T-cell (primary cell): ENCODE measurements around the gene GID8. TPM values are rescaled to one million over a fixed set of nuclear protein-coding genes. Genes with fewer than 3 reads are reported as not detected.
A peak's percentile ranks its signal among the peaks of the same experiment; 100 is the strongest.

Experiments used
- ATAC-seq, 4 experiments: fragments of 200-7000 bp in 3 of 4; fragments of 150-1000 bp in 1 of 4; cut with Tn5 transposase; replicated peaks in 1 of 4; 1 replicate in 3 of 4; 2 replicates in 1 of 4; pipeline ENCODE4 v1.10.0; 2021; ENCODE audit warnings: moderate library complexity in 3 of 4, mild to moderate bottlenecking in 2 of 4, moderate number of reproducible peaks in 1 of 4
- CTCF ChIA-PET, 2 donors: fragments of 300-600 bp; sonication (Branson Sonifier 250); formaldehyde crosslinking; loops; one replicate each; lab custom pipeline; 2022; ENCODE audit warnings: antibody characterized with exemption in 2 of 2; lab: Charles Lee
- POLR2A ChIA-PET, 2 donors: fragments of 300-600 bp; sonication (Branson Sonifier 250); formaldehyde crosslinking; loops; one replicate each; lab custom pipeline; 2022; ENCODE audit warnings: antibody characterized with exemption in 2 of 2; lab: Charles Lee
- DNase-seq, 35 experiments: peaks; one replicate each; pipeline versions ENCODE4 v3.0.0 to v3.0.0-alpha.2; 2013 to 2023
- H3K27ac ChIP-seq: one replicate; pipeline ENCODE4 v1.5.1; 2013; ENCODE audit warnings: low read length
- H3K27me3 ChIP-seq, 2 experiments: replicated peaks in 1 of 2; 1 replicate in 1 of 2; 2 replicates in 1 of 2; pipeline versions ENCODE4 v1.6.1 to v1.7.0; 2013; ENCODE audit warnings: low read length in 1 of 2, mixed read lengths in 1 of 2; ENCODE audit not compliant: control insufficient read depth in 2 of 2, insufficient read depth in 2 of 2; ENCODE audit errors: extremely low read depth in 1 of 2
- H3K36me3 ChIP-seq, 2 donors: 1 replicate in 1 of 2; 2 replicates in 1 of 2; pipeline versions ENCODE4 v1.6.1 to v1.7.0; 2013; ENCODE audit warnings: low read length in 1 of 2; ENCODE audit not compliant: control insufficient read depth in 2 of 2, insufficient read depth in 1 of 2; ENCODE audit errors: extremely low read depth in 1 of 2
- H3K4me1 ChIP-seq, 2 experiments: 1 replicate in 1 of 2; 2 replicates in 1 of 2; pipeline versions ENCODE4 v1.6.1 to v1.7.0; 2013; ENCODE audit warnings: low read length in 2 of 2, mixed read lengths in 1 of 2; ENCODE audit not compliant: insufficient read depth in 2 of 2, control insufficient read depth in 1 of 2; ENCODE audit errors: extremely low read depth in 1 of 2
- H3K4me3 ChIP-seq, 2 donors: 1 replicate in 1 of 2; 2 replicates in 1 of 2; pipeline versions ENCODE4 v1.5.1 to v1.7.0; 2013; ENCODE audit warnings: mild to moderate bottlenecking in 2 of 2, low read length in 1 of 2, moderate library complexity in 1 of 2; ENCODE audit not compliant: control insufficient read depth in 1 of 2; ENCODE audit errors: extremely low read depth in 1 of 2
- H3K9me3 ChIP-seq: 2 replicates; pipeline ENCODE4 v1.7.0; 2013
- H3K27ac Mint-ChIP-seq, 2 donors: one replicate each; pipeline ENCODE4 v1.8.0; 2020 to 2021; ENCODE audit warnings: mild to moderate bottlenecking in 2 of 2, mixed read lengths in 2 of 2
- H3K27me3 Mint-ChIP-seq, 2 donors: one replicate each; pipeline ENCODE4 v1.8.0; 2021 to 2022; ENCODE audit warnings: mixed read lengths in 2 of 2
- H3K36me3 Mint-ChIP-seq: one replicate; pipeline ENCODE4 v1.8.0; 2021; ENCODE audit warnings: mixed read lengths
- H3K4me1 Mint-ChIP-seq, 3 donors: one replicate each; pipeline ENCODE4 v1.8.0; 2020 to 2022; ENCODE audit warnings: mixed read lengths in 3 of 3, mild to moderate bottlenecking in 1 of 3
- H3K4me3 Mint-ChIP-seq, 3 donors: one replicate each; pipeline ENCODE4 v1.8.0; 2020 to 2022; ENCODE audit warnings: mild to moderate bottlenecking in 3 of 3, mixed read lengths in 3 of 3, moderate library complexity in 3 of 3
- H3K9me3 Mint-ChIP-seq, 3 donors: one replicate each; pipeline ENCODE4 v1.8.0; 2020 to 2022; ENCODE audit warnings: mixed read lengths in 3 of 3
- WGBS: methylation state at CpG from one replicate; pipeline ENCODE4 v1.1.5; 2013; ENCODE audit warnings: missing lambda C conversion rate; ENCODE audit not compliant: insufficient coverage; 5-methylcytosine and 5-hydroxymethylcytosine counted together
- total RNA-seq, 35 experiments: library from RNA in 6 of 35; stranded (reverse) in 6 of 35; fragments of 120-200 nt in 1 of 35; gene quantifications; one replicate each; pipeline versions ENCODE4 v1.2.1 to v1.2.4 and lab custom pipeline; 2013 to 2026

GID8 gene
- total RNA-seq, 5 donors from 2014 or later (not counting 1 experiment from before 2014, with no cell fraction given), result 33.1 to 43.4 (median 41.2) TPM

DNA sequence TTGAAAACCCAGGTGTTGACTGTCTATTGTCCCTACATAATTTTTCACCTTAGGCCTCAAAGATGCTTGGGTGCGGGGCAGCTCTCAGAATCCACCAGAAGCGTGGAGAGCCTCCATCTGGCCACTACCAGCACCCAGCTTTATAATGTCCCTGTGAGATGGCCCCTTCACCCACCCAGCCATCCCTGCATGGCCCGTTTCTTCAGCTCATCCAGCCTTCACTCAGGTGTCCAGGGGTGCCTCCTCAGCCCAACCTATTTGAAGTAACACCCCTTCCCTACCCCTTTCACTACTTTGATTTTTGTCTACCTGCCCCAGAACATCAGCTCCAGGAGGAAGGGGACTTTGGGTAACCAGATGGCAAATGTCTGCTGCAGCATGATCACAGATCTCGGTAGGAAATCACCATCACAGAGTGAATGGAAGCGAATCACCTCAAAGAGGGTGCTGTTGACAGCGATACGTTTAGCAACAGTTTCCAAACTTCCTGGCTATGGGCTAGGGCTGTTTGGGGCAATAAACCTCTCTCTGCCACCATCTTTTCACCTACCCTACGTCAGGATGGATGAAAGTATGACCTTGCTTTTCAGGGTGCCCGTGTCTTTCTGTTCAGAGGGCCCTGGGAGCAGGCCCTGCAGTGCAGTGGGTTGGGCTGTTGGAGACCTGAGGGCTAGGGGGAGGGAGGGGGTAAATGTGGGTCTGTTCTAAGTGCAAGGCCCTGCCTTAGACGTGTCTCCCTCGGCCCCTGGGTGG, 13.4 kb downstream of the GID8 start:
- ChIA-PET POLR2A (no interaction called here), CTCF (no interaction called here)
- H3K4me3 Mint-ChIP-seq, result peak overlapping the region in 1 of 3 donors; percentile 92
- no peaks in the 10 kb centered on the region for H3K27me3 Mint-ChIP-seq
- 81% methylated on average over 7 of the region's 11 CpGs for WGBS
- Histone ChIP-seq H3K27me3 (no peaks in the 10 kb centered on the region), H3K36me3 (peaks cover 10 to 37% of the 10 kb centered on the region in 2 donors), H3K4me1 (peaks cover 12 to 42% of the 10 kb centered on the region in 2 experiments), H3K9me3 (no peaks in the 10 kb centered on the region), H3K27ac (no peak overlapping the region), H3K4me3 (no peak overlapping the region)
- H3K4me1 Mint-ChIP-seq, result peaks cover 30 to 34% (median 34%) of the 10 kb centered on the region in 3 donors
- H3K27ac Mint-ChIP-seq, result peak overlapping the region in 1 of 2 donors; percentile 25
- no peak for ATAC-seq
- no peaks in the 10 kb centered on the region for H3K9me3 Mint-ChIP-seq
- DNase-seq, result no peak
- H3K36me3 Mint-ChIP-seq, result peaks cover 33% of the 10 kb centered on the region

DNA sequence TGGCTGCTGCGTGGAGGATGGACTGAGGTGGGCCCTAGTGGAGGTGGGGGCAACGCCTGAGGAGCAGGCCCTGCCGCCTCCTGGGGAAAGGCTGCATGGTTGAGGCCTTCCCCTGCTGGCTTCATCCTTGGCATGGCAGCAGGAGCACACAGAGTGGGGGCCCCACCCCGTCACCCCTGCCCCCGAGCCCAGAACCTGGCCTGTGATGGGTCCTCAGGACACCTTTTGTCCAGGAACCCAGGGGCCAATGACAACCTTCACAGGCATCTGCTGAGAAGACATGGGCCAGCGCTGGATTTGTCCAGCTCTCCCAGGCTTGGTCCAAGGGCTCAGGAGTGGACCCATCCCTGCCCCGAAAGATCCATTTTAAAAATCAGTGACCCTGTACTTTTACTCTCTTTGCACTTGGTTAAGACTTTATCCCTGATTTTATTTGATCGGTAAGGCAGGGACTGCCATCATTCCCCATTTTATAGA, 14.0 kb downstream of the GID8 start:
- WGBS, result 91% methylated on average over 8 of the region's 8 CpGs
- H3K9me3 ChIP-seq, result no peaks in the 10 kb centered on the region
- H3K27me3 Mint-ChIP-seq, result no peaks in the 10 kb centered on the region
- H3K4me1 Mint-ChIP-seq, result peaks cover 29 to 34% (median 30%) of the 10 kb centered on the region in 3 donors
- CTCF ChIA-PET, result no interaction called here
- peaks cover 12 to 42% of the 10 kb centered on the region in 2 experiments for H3K4me1 ChIP-seq
- peak overlapping the region; percentile 19 for H3K27ac ChIP-seq
- H3K4me3 ChIP-seq, result peak overlapping the region in 1 of 2 donors; percentile 32
- H3K36me3 ChIP-seq, result peaks cover 7 to 30% of the 10 kb centered on the region in 2 donors
- peaks cover 30% of the 10 kb centered on the region for H3K36me3 Mint-ChIP-seq
- ATAC-seq (no peak), DNase-seq (no peak)
- POLR2A ChIA-PET, result no interaction called here
- H3K27me3 ChIP-seq, result no peaks in the 10 kb centered on the region
- H3K9me3 Mint-ChIP-seq, result no peaks in the 10 kb centered on the region
- H3K27ac Mint-ChIP-seq, result peak overlapping the region in 1 of 2 donors; percentile 39
- H3K4me3 Mint-ChIP-seq, result peak overlapping the region in 2 of 3 donors; percentile 24 to 92

GRCh38 chr20:62952373-62952967, 14.5 kb downstream of the GID8 start, which contains the start of gene SLC17A9:
SLC17A9 (plus strand) TSS chr20:62952709; CDS start chr20:62952831, 122 bp downstream.
- Histone ChIP-seq H3K9me3 (no peaks in the 10 kb centered on the region), H3K36me3 (peaks cover 5 to 27% of the 10 kb centered on the region in 2 donors), H3K27me3 (no peaks in the 10 kb centered on the region), H3K4me1 (peaks cover 12 to 42% of the 10 kb centered on the region in 2 experiments), H3K27ac (peak within 1 kb of the TSS; percentile 88), H3K4me3 (peak within 1 kb of the TSS; percentile 32 to 34)
- WGBS, result 25% methylated on average over 26 of the region's 37 CpGs
- no peak for ATAC-seq
- DNase-seq, result peak in 16 of 35 experiments; percentile 14 to 57 (median 32)
- H3K9me3 Mint-ChIP-seq, result no peaks in the 10 kb centered on the region
- POLR2A ChIA-PET, result no interaction called here
- H3K4me3 Mint-ChIP-seq, result peak within 1 kb of the TSS; percentile 76 to 92 (median 77)
- no peaks in the 10 kb centered on the region for H3K27me3 Mint-ChIP-seq
- CTCF ChIA-PET, result no interaction called here
- H3K27ac Mint-ChIP-seq, result peak within 1 kb of the TSS; percentile 96
- H3K4me1 Mint-ChIP-seq, result peaks cover 23 to 34% (median 30%) of the 10 kb centered on the region in 3 donors
- peaks cover 25% of the 10 kb centered on the region for H3K36me3 Mint-ChIP-seq

DNA sequence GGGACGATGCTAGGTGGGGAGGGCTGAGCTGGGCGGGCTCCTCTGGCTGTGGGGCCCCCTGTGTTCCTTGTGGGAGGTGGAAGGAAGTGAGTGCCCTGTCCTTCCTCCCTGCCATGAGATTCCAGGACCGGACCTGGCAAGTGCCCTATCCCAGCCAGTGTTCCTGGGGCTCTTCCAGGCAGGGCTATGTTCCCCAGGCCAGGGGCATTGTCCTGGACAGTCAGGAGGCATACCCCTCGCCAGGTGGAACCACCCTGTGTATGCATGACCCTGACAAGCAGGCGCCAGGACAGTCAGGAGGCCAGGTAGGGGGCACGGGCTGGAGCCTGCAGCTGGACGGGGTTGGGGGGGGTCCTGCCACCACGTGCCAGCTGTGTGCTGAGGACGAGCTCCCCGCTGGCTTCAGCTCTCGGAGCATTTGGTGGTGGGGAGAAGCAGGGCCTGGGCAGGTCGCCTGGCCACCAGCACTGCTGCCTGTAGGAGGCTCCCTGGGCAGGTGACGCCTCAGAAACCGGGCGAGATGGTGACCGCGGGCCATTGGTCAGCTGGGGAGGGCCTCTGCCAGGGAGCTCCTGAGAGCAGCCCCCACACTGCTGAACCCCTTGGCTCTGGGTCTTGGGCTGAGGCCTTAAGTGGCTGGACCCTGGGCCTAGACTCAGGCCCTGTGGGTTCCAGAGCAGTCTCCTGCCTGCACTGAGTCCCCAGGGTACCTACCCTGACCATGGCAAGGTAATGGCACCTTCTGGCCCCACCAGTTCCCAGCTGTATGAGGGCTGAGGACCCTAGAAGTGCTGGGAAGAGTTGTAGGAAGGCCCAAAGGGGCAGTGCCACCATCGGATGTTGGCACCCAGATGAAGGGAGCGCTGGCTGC, 15.3 kb downstream of the GID8 start:
- Histone ChIP-seq H3K27me3 (no peaks in the 10 kb centered on the region), H3K9me3 (no peaks in the 10 kb centered on the region), H3K4me3 (peak overlapping the region; percentile 32 to 34), H3K4me1 (peaks cover 12 to 45% of the 10 kb centered on the region in 2 experiments), H3K36me3 (peaks cover 5 to 20% of the 10 kb centered on the region in 2 donors), H3K27ac (peak overlapping the region; percentile 88)
- Mint-ChIP-seq H3K36me3 (peaks cover 21% of the 10 kb centered on the region), H3K4me1 (peaks cover 18 to 34% (median 30%) of the 10 kb centered on the region in 3 donors), H3K27ac (peak overlapping the region; percentile 96), H3K9me3 (no peaks in the 10 kb centered on the region), H3K27me3 (no peaks in the 10 kb centered on the region), H3K4me3 (peak overlapping the region; percentile 76 to 92 (median 77))
- no peak for DNase-seq
- WGBS, result 56% methylated on average over 16 of the region's 19 CpGs
- ChIA-PET POLR2A (interaction anchor here in 1 of 2 donors (0.5 to 0.7 kb wide), 2 partner anchors 28 to 31 kb away, joined by 3 to 4 read pairs; no protein-coding TSS in a partner anchor), CTCF (interaction anchor here in 1 of 2 donors (1.0 to 1.7 kb wide), 3 partner anchors 19 to 56 kb away, joined by 3 to 6 read pairs (median 4); no protein-coding TSS in a partner anchor)
- ATAC-seq, result no peak

DNA sequence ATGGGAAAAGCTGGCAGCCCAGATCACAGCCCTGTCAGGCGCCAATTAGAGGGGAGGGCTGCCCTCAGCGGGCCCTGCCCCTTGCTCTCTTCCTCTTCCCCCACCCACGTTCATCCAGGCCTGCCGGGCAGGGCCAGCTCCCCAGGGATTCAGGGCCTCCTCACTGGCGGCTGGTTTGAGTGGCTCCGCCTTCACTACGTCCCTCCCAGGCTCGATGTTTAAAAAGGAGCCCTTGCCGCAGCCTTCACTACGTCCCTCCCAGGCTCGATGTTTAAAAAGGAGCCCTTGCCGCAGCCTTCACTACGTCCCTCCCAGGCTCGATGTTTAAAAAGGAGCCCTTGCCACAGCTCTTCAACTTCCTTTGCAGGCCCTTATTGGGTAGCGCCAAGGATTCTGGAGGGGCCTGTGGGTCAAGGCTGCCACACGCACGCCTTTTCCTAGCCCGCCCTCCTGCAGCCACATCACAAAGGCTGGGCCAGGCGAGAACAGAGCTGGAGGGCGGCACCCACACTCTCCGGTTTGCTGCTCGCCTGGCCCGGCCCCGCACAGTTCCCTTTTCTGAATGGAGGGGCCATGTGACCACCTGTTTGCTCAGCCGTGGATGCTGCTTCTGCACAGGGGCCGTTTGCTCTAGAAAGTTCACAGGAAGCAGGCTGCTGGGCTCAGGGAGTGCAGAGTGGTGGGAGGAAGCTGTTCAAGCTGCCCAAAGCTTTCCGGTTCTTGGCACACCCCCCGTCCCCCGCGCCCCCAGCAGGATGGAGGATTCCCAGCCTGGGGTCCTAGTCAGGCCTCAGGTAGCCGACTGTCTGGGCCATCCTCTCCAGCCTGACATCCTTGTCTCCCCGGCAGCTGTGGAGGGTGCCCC, 16.1 kb downstream of the GID8 start:
- WGBS, result 4% methylated on average over 30 of the region's 32 CpGs

More for the DNA sequence above, 16.1 kb downstream of the GID8 start:
- Mint-ChIP-seq H3K27ac (peak overlapping the region; percentile 96), H3K9me3 (no peaks in the 10 kb centered on the region), H3K4me3 (peak overlapping the region; percentile 76 to 92 (median 77)), H3K27me3 (no peaks in the 10 kb centered on the region), H3K36me3 (peaks cover 15% of the 10 kb centered on the region), H3K4me1 (peaks cover 18 to 34% (median 30%) of the 10 kb centered on the region in 3 donors)
- Histone ChIP-seq H3K4me1 (peaks cover 12 to 54% of the 10 kb centered on the region in 2 experiments), H3K9me3 (no peaks in the 10 kb centered on the region), H3K36me3 (peaks cover 5 to 15% of the 10 kb centered on the region in 2 donors), H3K27me3 (no peaks in the 10 kb centered on the region), H3K4me3 (peak overlapping the region; percentile 32 to 34), H3K27ac (peak overlapping the region; percentile 88)
- CTCF ChIA-PET, result interaction anchor here in 1 of 2 donors (0.7 to 1.7 kb wide), 5 partner anchors 18 to 55 kb away, joined by 3 to 6 read pairs (median 3); no protein-coding TSS in a partner anchor
- DNase-seq, result peak; percentile 57 to 86 (median 73)
- POLR2A ChIA-PET, result interaction anchor here (0.5 to 0.8 kb wide), 4 partner anchors 16 to 284 kb away, joined by 3 to 5 read pairs (median 4); partner anchors contain the start of gene GID8 (in 1 of the 2)
- peak; percentile 89 to 91 (median 89) for ATAC-seq
